GM12864 (cell line): ENCODE results near the gene NMNAT2.

Source experiments
- DNase-seq: peaks from one replicate; pipeline ENCODE4 v3.0.0-alpha.2; 2011; ENCODE audit warnings: low read depth
- H3K4me3 ChIP-seq: 2 replicates; pipeline ENCODE4 v1.5.1; 2011; ENCODE audit warnings: mild to moderate bottlenecking, low read depth, low read length, control low read depth
- TF ChIP-seq, protein P1 (sequence below): IDR thresholded peaks from 2 replicates; pipeline ENCODE4 v1.5.1; 2011; ENCODE audit warnings: low read depth, mild to moderate bottlenecking, moderate library complexity, low read length, control low read depth, inconsistent platforms; ENCODE audit errors: missing control alignments

NMNAT2 gene

DNA sequence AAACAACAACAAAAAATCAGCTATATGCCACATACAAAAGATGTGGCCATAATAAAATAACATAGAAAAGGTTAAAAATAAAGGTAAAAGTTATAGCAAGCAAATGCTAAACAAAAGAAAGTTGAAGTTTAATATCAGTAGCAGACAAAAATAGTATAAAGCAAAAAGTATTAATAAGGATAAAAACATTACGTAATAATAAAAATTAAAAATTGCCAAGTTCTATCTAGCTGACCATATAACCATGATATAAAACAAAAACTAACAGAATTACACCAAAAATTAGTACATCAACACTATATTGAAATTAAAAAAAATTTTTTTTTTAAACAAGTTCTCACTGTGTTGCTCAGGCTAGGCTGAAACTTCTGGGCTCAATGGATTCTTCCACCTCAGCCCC lies 38.6 kb upstream of the NMNAT2 start:
- TF ChIP-seq, protein P1, sequence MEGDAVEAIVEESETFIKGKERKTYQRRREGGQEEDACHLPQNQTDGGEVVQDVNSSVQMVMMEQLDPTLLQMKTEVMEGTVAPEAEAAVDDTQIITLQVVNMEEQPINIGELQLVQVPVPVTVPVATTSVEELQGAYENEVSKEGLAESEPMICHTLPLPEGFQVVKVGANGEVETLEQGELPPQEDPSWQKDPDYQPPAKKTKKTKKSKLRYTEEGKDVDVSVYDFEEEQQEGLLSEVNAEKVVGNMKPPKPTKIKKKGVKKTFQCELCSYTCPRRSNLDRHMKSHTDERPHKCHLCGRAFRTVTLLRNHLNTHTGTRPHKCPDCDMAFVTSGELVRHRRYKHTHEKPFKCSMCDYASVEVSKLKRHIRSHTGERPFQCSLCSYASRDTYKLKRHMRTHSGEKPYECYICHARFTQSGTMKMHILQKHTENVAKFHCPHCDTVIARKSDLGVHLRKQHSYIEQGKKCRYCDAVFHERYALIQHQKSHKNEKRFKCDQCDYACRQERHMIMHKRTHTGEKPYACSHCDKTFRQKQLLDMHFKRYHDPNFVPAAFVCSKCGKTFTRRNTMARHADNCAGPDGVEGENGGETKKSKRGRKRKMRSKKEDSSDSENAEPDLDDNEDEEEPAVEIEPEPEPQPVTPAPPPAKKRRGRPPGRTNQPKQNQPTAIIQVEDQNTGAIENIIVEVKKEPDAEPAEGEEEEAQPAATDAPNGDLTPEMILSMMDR: no peak

DNA sequence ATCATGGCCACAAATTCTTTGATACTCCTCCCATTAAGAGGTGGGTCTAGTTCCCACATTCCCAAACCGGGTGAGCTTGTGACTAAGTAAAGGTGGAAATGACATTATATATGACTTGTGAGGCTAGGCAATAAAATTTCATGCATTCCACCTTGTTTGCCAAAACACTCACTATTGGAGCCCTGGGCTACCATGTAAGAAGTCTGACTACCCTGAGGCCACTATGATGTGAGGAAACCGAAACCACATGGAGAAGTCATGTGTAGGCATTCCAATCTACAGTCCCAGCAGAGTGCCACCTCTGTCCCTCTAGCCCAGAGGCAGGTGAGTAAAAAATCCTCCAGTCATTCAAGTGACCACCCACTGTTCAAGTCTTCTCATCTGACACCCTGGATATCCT lies 36.2 kb upstream of the NMNAT2 start:
- TF ChIP-seq, protein P1: no peak
- no peak for DNase-seq
- no peak overlapping the region for H3K4me3 ChIP-seq

More for the DNA sequence above, 38.6 kb upstream of the NMNAT2 start:
- no peak for DNase-seq
- H3K4me3 ChIP-seq: no peak overlapping the region

DNA sequence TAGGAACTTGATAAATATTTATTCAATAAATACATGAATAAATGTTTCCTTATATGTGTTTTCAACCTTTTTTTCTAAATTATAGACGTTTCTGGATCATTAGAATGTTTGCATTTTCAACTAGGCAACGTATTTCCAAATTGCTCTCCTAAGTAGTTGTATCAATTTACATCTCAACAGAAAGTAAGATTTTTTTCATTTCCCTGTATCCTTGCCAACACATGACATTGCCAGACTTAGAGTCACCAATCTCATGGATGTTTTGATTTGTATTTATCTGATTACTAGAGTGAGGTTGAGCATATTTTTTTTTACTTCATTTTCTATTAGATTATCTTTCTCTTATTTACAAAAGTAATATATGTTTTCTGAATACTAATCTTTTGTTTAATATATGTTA lies 31.9 kb upstream of the NMNAT2 start:
- TF ChIP-seq, protein P1: no peak
- no peak overlapping the region for H3K4me3 ChIP-seq
- no peak for DNase-seq

DNA sequence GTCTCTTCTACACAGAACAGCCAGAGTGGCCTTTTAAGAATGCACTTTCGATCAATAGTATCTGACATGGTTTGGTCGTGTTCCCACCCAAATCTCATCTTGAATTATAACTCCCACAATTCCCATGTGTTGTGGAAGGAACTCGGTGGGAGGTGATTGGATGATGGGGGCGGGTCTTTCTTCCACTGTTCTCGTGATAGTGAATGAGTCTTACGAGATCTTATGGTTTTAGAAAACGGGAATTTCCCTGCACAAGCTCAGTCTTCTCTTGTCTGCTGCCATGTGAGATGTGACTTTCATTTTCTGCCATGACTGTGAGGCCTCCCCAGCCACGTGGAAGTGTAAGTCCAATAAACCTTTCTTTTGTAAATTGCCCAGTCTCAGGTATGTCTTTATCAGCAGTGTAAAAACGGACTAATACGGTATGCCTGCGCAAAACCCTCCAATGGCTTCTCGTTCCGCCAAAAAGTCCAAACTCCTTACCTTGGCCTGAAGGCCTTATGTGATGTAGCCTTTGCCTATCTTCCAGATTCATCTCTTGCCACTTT lies 31.1 kb upstream of the NMNAT2 start:
- TF ChIP-seq, protein P1: no peak
- DNase-seq: no peak

DNA sequence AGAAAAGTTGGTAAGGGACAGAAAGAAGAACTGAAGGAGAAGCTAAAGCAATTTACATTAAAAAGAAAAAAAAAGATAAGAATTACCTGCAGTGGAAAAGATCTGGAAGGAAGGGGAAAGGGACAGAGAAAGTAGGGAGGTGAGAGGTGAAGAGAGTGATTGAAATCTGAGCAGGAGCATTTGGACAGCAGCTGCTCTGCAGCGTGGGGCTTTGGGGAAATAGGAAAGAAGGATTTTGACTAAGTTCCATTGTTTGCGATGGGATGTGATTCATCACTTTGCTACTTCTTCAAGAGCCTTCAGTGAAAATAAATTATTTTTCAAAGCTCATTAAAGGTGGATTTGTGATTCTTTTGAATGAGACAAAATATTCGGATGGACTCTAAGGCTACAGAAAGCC lies 26.1 kb upstream of the NMNAT2 start:
- H3K4me3 ChIP-seq: no peak overlapping the region
- TF ChIP-seq, protein P1: no peak
- no peak for DNase-seq

More for the DNA sequence above, 31.1 kb upstream of the NMNAT2 start:
- no peak overlapping the region for H3K4me3 ChIP-seq

DNA sequence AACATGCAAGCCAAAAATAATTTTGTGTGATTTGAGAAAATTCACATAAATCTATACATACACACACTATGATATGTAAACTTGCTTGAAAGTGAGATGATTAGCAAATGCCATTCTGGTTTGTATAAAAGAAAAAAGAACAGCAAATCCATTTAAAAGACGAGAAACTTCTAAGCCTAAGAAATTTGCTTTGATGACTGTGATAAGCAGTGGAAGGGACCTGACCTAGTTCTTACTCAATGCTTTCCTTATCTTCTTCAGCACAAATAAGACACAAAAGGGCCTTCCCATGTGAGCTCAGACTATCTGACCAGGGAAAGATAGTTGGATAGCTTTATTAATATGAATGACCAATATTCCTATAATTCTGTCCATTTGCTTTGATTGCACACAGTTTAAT lies 25.3 kb upstream of the NMNAT2 start:
- TF ChIP-seq, protein P1: no peak
- no peak for DNase-seq
- no peak overlapping the region for H3K4me3 ChIP-seq

DNA sequence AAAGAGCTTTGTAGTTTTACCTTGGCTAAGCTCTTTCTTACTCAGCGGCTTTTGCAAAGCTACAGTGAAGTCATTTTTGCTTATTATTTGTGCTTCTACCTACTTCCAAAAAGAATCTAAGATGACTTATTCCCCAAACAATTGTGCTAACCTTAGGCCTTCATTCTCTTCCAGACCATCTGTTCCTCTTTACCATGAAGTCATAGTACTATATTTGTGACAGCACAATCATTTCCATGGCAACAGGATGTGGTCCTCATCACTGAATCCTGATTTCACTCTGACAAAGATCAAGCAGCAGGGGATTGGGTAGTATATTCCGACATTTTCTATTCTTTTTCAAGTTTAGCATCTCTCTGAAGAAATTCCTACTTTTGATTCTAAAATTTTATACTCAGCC lies 24.8 kb upstream of the NMNAT2 start:
- TF ChIP-seq, protein P1: no peak
- no peak overlapping the region for H3K4me3 ChIP-seq
- no peak for DNase-seq
